Parathyroid adenoma (tissue), 2 donors: ENCODE results near the gene ITPR2.

Experiments used
- H2AFZ ChIP-seq: fragments of 300-600 bp; sonication (generic); one replicate; pipeline ENCODE4 v1.7.0; 2017; ENCODE audit warnings: antibody characterized with exemption, mild to moderate bottlenecking
- H3K27ac ChIP-seq: fragments of 300-600 bp; sonication (generic); one replicate; pipeline ENCODE4 v1.7.0; 2017
- H3K27me3 ChIP-seq: fragments of 300-600 bp; sonication (generic); one replicate; pipeline ENCODE4 v1.7.0; 2017; ENCODE audit warnings: low read length; ENCODE audit not compliant: control insufficient read depth, insufficient read depth
- H3K36me3 ChIP-seq: fragments of 300-600 bp; sonication (generic); one replicate; pipeline ENCODE4 v1.7.0; 2017; ENCODE audit warnings: low read length; ENCODE audit not compliant: control insufficient read depth, insufficient read depth
- H3K4me1 ChIP-seq: fragments of 300-600 bp; sonication (generic); one replicate; pipeline ENCODE4 v1.7.0; 2017; ENCODE audit warnings: control low read depth
- H3K4me2 ChIP-seq: fragments of 300-600 bp; sonication (generic); one replicate; pipeline ENCODE4 v1.7.0; 2017; ENCODE audit warnings: low read length
- H3K4me3 ChIP-seq: fragments of 300-600 bp; sonication (generic); one replicate; pipeline ENCODE4 v1.7.0; 2017; ENCODE audit warnings: low read depth, low read length
- H3K79me2 ChIP-seq: fragments of 300-600 bp; sonication (generic); one replicate; pipeline ENCODE4 v1.7.0; 2017; ENCODE audit warnings: control low read depth
- H3K9ac ChIP-seq: fragments of 300-600 bp; sonication (generic); one replicate; pipeline ENCODE4 v1.7.0; 2017; ENCODE audit warnings: mild to moderate bottlenecking
- H3K9me3 ChIP-seq: fragments of 300-600 bp; sonication (generic); one replicate; pipeline ENCODE4 v1.7.0; 2017; ENCODE audit warnings: low read length; ENCODE audit not compliant: control insufficient read depth
- TF ChIP-seq, protein P1 (sequence below): fragments of 300-600 bp; sonication (generic); IDR thresholded peaks from one replicate; pipeline ENCODE4 v1.7.0; 2017; ENCODE audit warnings: antibody characterized with exemption, mild to moderate bottlenecking
- donor health status: primary hyperparathyroidism.

Gene ITPR2

DNA sequence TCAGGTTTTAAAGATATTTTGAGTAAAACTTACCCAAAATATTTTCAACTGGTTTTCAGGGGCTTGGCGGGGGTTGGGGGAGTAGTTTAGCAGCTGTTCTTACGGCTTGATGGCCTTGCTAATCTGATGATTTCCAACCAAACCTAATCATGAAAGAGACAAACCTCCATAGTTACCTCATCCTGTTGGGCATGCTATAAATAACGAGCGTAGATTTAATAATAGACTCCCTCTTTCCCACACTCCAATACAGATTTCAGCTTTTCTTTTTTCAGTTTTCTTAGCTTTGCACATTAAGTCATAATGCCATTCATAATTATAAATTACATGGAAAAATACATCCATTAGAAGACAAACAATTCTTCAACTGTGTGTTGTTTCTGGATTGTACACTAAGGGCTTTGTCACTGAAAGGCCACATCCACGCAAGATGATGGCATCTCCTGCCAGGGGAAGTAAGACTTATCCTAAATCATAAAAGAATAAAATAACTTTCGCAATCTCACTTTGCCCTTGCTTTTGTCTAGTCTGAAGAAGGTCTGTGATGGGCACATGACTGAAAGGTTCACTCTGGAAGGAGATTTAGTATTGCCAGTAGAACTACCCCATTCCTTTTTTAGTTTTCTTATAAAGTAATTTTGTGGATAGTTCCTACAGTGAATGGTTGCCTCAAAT, 23.2 kb downstream of the ITPR2 start:
- Histone ChIP-seq H2AFZ (no peak overlapping the region), H3K27me3 (no peaks in the 10 kb centered on the region), H3K4me2 (no peak overlapping the region), H3K4me3 (no peak overlapping the region), H3K9ac (no peak overlapping the region), H3K79me2 (peaks cover 20% of the 10 kb centered on the region), H3K36me3 (no peaks in the 10 kb centered on the region), H3K27ac (no peak overlapping the region), H3K9me3 (no peaks in the 10 kb centered on the region), H3K4me1 (peaks cover 3% of the 10 kb centered on the region)
- TF ChIP-seq, protein P1, sequence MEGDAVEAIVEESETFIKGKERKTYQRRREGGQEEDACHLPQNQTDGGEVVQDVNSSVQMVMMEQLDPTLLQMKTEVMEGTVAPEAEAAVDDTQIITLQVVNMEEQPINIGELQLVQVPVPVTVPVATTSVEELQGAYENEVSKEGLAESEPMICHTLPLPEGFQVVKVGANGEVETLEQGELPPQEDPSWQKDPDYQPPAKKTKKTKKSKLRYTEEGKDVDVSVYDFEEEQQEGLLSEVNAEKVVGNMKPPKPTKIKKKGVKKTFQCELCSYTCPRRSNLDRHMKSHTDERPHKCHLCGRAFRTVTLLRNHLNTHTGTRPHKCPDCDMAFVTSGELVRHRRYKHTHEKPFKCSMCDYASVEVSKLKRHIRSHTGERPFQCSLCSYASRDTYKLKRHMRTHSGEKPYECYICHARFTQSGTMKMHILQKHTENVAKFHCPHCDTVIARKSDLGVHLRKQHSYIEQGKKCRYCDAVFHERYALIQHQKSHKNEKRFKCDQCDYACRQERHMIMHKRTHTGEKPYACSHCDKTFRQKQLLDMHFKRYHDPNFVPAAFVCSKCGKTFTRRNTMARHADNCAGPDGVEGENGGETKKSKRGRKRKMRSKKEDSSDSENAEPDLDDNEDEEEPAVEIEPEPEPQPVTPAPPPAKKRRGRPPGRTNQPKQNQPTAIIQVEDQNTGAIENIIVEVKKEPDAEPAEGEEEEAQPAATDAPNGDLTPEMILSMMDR = no peak

DNA sequence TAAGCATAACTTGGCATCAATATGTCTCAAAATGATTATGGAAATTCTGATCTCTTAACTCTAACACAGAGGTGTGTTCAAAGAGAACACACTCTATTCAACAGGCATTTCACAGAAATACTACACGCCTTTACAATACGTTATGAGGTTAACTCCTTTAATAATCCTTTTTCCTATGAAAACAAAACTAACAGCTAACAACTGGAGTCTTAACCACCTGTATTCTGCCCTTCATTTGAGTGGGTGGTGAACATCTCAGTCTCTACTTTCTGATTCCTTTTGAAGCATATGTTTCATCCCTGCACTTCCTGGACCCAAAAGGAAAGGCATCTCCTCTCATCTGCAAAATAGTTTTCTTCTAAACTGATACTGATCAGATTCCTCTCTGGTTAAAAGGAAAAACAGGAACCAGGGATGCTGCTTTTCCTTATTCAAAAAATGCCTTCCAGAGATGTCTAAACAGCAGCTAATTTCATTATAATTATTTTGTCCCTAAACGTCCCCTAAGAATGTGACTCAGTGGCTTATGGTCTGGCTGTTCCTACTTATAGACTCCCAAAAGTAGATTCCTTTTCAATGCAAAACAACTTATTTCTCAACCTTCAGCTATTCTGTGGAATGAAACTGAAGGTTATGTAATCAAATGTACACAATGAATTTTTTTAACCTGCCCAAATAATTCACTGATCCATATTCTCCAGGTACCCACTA, 24.1 kb downstream of the ITPR2 start:
- H3K4me1 ChIP-seq = peaks cover 3% of the 10 kb centered on the region
- no peak overlapping the region for H2AFZ ChIP-seq
- H3K9me3 ChIP-seq = no peaks in the 10 kb centered on the region
- peaks cover 18% of the 10 kb centered on the region for H3K79me2 ChIP-seq
- no peaks in the 10 kb centered on the region for H3K27me3 ChIP-seq
- no peak overlapping the region for H3K4me3 ChIP-seq
- H3K9ac ChIP-seq = no peak overlapping the region
- TF ChIP-seq, protein P1 = no peak
- H3K36me3 ChIP-seq = no peaks in the 10 kb centered on the region
- no peak overlapping the region for H3K4me2 ChIP-seq
- H3K27ac ChIP-seq = no peak overlapping the region

DNA sequence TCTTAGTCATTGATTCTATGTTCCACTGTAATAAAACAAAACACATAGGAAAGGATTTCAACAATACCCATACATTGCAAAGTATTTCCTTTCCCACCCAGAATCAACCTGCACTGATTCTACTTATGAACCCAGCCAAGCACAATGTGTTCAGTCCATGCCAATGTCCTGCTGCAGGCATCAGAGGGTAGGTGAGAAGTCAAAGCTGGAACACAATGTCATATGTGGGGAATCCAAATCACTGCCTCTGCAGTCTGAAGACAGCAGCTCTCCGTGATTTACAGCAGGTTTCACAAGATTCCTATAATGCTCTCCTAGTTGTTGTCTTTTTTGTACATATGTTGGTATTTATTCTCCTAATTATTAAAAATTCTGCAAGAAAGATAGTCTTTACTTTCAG, 25.7 kb downstream of the ITPR2 start:
- H3K4me2 ChIP-seq = no peak overlapping the region
- no peak overlapping the region for H3K9ac ChIP-seq

DNA sequence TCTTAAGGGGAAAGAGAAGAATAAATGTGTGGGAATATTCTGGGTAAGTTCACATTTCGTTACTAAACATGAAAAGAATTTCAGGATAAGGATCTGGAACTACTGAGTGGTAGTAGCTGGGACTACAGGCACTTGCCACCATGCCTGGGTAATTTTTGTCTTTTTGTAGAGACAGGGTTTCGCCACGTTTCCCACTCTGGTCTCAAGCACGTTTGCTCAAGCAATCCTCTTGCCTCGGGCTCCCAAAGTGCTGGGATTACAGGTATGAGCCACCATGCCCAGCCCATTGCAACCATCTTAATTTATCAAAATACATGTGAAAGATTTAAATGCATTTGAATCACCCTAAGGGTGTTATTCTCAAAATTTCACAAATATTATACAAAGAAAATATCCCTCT, 26.4 kb downstream of the ITPR2 start:
- Histone ChIP-seq H2AFZ (no peak overlapping the region), H3K4me2 (no peak overlapping the region), H3K9me3 (no peaks in the 10 kb centered on the region), H3K27ac (no peak overlapping the region), H3K4me3 (no peak overlapping the region), H3K4me1 (peaks cover 3% of the 10 kb centered on the region), H3K9ac (no peak overlapping the region), H3K79me2 (peaks cover 11% of the 10 kb centered on the region), H3K27me3 (no peaks in the 10 kb centered on the region), H3K36me3 (no peaks in the 10 kb centered on the region)
- TF ChIP-seq, protein P1 = no peak

More for the DNA sequence above, 25.7 kb downstream of the ITPR2 start:
- TF ChIP-seq, protein P1 = no peak
- H3K27ac ChIP-seq = no peak overlapping the region
- H3K36me3 ChIP-seq = no peaks in the 10 kb centered on the region
- peaks cover 12% of the 10 kb centered on the region for H3K79me2 ChIP-seq
- no peaks in the 10 kb centered on the region for H3K27me3 ChIP-seq
- no peak overlapping the region for H2AFZ ChIP-seq
- H3K9me3 ChIP-seq = no peaks in the 10 kb centered on the region
- peaks cover 3% of the 10 kb centered on the region for H3K4me1 ChIP-seq
- H3K4me3 ChIP-seq = no peak overlapping the region
